B cell (primary cell): ENCODE results near the gene MAP3K15.

Experiments
- CTCF ChIP-seq: fragments of 200-600 bp; IDR thresholded peaks from one replicate; pipeline ENCODE4 v1.8.0; 2022; ENCODE audit warnings: antibody characterized with exemption, mild to moderate bottlenecking
- EZH2 ChIP-seq: IDR thresholded peaks from 2 replicates; pipeline ENCODE4 v1.6.1; 2012; ENCODE audit warnings: borderline replicate concordance, low read depth, mild to moderate bottlenecking, moderate library complexity, low read length; ENCODE audit not compliant: insufficient read depth, poor library complexity, severe bottlenecking

- TF ChIP-seq CTCF (no peak), EZH2 (no peak)
Measured at GRCh38 chrX:19541196-19541595, 25.9 kb upstream of the MAP3K15 start.
